C4-2B (cell line): ENCODE measurements around the gene GALNTL6.

ENCODE experiments used
- CTCF ChIP-seq: fragments of 450-650 bp; conservative IDR thresholded peaks from 2 replicates; pipeline ENCODE4 v1.5.1; 2017; ENCODE audit warnings: mild to moderate bottlenecking
- ZFX ChIP-seq: fragments of 450-650 bp; IDR thresholded peaks from 2 replicates; pipeline ENCODE4 v1.6.1; 2017

GRCh38 chr4:172109466-172109865 lies 296.3 kb downstream of the GALNTL6 start:
- TF ChIP-seq CTCF (no peak), ZFX (no peak)
